Kidney tubule cell (primary cell): Measurements from ENCODE around the gene TNIK.

Experiments used
- DNase-seq: peaks from one replicate; pipeline ENCODE4 v3.0.0-alpha.2; 2018; ENCODE audit warnings: low spot score

Gene TNIK

GRCh38 chr3:171362575-171362974 is 97.6 kb downstream of the TNIK start:
- no peak for DNase-seq

GRCh38 chr3:171358881-171359198 is 101.4 kb downstream of the TNIK start:
- DNase-seq, result peak; percentile 42

- peak; percentile 90 for DNase-seq
Measured at GRCh38 chr3:171358181-171358880, 101.9 kb downstream of the TNIK start.

DNA sequence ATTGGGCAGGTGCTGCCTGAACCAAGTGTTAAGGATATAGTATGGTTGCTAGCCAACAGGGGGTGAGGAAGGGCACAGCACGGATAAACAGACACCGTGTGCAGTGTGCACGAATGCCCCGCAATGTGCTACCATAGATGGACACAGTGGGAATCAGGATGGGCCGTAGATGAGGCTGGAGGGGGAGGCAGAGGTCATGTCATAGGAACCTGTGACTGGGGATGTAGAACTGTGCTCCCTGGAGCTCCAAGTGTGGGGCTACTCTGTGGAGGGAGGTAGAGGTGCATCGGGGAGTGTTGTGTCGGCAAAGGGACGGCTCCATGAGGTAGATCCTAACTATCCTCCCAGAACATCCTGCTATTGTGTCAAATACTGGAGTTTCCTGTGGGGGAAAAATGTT is 102.5 kb downstream of the TNIK start:
- DNase-seq, result no peak

DNA sequence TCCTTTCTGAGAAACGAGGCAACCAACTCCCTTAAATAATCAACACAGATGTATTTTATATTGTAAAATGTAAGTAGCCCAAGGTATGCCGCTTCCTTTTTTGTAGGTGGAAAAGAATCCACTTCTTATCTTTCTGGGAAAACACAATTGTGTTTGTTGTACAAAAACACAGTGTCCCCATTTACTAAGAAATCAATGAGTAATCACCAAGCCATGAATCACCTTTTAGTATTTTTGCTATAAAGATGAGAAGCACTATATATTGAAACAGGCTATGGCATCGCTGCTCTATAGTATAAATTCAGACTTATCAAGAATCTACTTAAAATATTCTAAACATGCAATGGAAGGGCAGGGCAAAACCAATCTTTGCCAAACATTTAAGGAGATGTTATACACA is 104.0 kb downstream of the TNIK start:
- no peak for DNase-seq

- DNase-seq, result peak; percentile 34
Measured at GRCh38 chr3:171354706-171355582, 105.3 kb downstream of the TNIK start.

GRCh38 chr3:171354049-171354705 is 106.0 kb downstream of the TNIK start:
- DNase-seq, result no peak

DNA sequence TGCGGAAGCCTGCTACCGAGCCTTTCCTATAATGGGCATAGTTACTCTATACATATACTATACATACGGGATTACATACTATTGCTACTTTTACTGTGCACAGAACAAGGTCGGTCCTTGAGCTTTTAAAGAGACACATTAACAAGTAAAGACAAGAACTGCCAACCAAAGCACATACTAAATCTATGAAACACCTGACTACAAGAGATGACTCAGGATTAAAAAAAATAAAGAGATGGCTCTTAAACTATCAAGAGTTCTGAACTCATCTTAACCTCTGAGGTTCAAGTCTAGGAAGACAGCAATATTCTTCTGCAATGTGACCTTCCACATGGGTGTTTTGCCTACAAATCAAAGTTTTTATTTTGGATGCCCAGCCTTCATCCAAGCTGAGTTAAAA is 106.8 kb downstream of the TNIK start:
- peak; percentile 69 for DNase-seq

DNA sequence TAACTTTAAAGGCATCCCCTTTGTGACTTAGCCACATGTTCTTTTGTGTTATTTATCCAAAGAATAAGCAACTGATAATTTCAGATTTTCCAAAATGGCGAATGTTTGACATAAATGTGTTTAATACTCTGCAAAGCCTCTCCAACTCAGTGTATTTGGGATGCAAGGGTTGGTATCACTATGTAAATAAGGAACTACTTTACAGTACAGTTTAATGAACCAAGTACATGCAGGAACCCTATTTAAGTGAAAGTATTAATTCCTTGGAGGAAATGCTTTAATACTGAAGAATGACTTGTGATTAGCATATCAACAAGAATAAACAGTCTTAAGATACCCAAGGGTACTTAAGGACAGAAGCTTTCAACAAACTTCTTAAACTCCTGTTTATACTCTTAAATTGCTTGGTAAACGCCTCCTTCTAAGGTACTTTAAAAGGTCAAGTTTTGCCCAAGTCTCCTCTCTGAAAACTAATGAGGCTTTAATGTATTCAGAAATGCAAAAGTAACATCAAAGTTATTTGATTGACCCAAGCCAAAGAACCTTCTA is 107.7 kb downstream of the TNIK start:
- no peak for DNase-seq

- peak; percentile 97 for DNase-seq
Measured at GRCh38 chr3:171351676-171352075, 108.5 kb downstream of the TNIK start.

DNA sequence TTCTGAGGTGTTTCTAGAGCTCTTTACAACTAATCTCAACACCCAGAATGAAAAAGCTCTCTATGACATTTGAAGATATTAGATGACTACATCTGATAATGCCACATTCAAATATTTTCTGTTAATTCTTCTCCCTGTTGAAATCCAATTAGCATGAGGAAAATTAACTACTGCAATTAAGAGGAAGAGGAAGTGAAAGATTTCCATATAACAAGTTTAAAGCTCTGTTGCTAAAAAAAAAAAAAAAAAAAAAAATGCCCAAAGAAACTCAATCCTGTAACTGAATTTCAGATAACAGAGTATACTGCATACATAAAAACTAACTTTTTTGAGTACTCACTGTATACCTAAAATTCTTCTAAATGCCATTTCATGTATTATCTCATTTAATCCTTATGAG is 109.8 kb downstream of the TNIK start:
- no peak for DNase-seq

DNA sequence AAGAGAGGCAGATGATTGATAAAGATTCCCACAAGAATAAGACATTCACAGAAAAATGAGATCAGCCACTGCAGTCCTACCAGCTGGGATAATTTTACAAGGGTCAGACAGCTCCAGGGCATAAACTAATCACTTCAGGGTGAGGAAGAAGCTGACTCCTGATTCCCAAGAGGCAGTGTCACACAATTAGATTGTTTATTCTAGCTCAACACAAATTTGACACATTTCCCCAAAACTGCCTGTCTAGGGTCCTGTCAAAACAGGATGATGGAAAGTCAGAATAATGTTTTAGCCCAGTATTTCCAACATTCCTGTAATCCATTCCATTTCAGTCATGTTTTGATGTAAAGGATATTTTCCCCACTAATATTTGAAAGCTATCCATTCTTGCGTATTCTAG is 110.8 kb downstream of the TNIK start:
- no peak for DNase-seq

- DNase-seq, result no peak
Measured at GRCh38 chr3:171348121-171348520, 112.1 kb downstream of the TNIK start.

DNA sequence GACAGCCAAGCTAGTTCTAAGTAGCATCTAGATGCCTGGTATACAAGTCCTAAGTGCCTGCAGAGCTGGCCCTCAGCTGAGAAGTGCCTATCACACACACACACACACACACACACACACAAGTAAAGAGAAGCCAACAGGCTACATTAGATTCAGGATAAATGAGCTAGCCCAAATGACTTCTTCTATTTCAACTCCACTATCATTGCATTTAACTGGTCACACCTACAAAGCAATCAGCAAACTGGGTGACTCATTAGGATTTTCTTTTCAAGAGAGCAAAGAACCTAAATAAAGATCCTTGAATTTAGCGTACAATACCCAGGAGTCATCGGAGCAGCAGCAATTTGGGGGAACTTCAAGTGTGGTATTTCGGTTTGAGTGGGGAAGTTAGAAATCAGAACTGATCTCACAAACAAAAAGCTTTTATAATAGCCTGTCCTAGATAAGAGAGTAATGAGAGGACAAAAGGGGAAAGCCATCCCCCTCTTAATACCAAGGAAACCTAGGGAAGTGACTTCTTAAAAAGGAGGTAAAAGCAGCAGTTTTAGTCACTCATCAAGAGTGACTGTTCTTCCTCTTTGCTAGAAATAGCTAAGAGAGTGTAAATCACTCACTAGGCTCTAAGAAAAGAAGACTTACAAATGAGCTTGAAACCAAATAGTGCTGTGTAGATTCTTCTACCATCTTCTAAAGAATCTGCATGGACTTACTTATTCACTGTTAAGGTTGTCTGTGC is 112.7 kb downstream of the TNIK start:
- no peak for DNase-seq

DNA sequence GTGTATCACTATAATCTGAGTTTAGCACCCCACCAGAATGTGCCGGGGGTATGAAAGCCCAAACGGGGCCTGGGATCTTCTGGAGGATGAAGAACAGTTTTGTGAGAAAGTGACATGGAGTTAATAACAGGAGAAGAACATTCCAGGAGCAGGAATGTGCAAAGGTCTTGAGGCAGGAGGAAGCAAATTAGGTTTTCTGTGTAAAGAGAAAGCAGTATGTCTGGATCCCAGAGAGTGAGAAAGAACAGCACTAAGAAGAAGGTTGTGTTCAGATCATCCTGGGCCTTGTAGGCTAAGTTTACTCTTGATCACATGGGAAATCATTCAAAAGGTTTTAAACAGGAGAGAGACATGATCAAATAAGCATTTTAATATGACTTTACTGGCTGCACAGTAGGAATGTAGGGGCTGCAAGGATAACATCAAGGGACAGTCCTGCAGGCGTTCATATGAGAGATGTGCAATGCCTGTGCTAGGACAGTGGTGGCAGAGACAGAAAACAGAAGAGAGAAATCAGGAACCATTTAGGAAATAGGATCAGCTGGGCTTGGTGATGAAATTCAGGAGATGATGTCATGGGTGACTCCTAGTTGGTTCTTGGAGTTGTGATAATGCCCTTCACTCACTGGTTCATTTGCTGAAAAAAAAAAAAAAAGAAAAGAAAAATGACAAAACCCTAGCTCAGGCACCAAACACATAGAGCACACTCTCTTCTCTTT is 113.5 kb downstream of the TNIK start:
- peak; percentile 47 for DNase-seq

DNA sequence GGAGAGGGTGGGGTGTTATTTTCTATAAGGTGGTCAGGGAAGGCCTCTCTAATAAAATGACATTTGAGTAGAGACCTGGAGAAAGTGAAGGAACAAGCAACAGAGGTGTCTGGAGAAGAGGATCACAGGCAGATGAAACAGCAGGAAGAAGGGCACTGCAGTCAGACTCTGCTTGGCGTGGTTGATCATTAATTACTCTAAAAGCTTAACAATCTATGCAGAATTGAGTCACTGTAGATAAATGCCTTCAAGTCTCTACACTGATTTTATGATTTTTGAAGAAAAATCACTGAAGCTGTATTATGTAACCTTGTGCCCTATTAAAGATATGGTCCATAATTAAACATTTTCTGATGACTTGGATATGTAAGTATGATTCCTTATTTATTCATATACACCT is 114.2 kb downstream of the TNIK start:
- DNase-seq, result peak; percentile 67

DNA sequence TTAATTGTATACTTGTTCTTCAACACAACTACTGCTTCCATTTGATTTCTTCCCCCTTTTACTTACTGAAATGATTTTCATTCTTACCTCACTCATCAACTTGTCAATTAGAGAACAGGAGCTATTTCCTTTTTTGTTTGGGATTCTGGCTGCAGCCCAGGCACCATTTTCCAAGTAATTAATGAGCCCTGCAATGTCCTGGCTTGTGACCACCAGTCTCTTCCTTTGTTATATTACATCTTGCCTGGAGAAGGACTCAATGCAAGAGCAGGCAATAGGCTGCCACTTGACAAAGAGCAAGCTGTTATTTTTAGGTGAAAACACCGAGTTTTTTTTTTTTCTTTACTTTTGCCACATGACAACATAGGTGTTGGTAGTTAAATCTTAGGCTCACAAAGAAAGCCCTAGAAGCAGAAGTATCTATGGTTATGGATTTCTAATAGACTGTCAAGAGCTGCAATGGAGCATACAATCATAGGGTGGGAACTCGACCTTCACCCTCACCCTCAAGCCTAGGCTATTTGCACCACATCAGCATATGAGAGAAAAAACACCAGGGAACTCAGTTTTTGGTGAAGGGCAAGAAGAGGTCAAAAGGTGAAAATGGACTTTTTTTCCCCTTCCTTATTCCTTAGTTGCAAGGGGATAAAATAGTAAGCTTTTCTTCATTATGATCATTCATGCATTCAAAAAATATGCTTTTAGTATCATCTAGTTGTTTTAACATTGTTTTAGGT is 114.9 kb downstream of the TNIK start:
- DNase-seq, result no peak

DNA sequence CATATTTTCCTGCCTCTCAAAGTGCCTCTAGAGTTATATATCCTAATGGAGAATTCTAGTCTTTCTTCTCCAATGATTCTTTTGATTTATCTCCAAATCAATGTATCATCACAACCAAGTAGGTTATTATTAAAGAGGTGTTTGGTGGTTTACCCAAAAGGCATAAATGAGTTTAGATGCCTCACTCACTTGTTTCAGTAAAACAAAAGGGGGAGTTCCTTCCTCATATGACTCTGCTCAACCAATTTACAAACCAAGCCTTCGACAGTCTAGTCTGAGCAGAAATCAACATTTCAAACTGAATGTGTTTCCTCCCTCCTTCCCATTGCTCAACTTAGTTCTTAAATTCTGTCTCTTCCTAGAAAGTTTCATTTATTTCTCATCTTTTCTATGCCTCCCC is 116.5 kb downstream of the TNIK start:
- no peak for DNase-seq

DNA sequence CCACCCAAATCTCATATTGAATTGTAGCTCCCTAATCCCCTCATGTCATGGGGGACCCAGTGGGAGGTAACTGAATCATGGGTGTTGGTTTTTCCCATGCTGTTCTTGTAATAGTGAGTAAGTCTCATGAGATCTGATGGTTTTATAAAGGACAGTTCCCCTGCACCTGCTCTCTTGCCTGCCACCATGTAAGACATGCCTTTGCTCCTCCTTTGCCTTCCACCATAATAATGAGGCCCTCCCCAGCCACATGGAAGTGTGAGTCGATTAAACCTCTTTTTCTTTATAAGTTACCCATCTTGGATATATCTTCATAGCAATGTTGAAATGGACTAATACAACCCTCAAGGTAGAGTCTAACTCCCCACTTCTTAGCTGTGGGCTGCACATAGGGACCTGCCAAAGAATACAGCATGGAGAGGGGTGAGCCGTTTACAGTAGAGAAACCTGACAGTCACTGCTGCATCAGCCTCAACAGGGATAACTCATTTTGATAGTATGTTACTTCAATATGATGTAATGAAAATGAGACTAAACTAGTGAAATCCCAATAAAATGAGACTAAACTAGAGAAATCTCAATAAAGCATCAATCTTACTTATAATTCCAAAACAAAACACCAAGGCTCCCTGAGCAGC is 117.3 kb downstream of the TNIK start:
- no peak for DNase-seq

GRCh38 chr3:171342200-171342599 is 118.0 kb downstream of the TNIK start:
- DNase-seq, result no peak
